K562 (cell line): ENCODE data around the gene FUCA2. TPM values are rescaled to one million over a fixed set of nuclear protein-coding genes. Genes with fewer than 3 reads are reported as not detected.
A peak's percentile ranks its signal among the peaks of the same experiment; 100 is the strongest.

Source experiments
- ATF7 ChIP-seq: fragments of 450-650 bp; IDR thresholded peaks from 2 replicates; pipeline ENCODE4 v1.7.1; 2014; ENCODE audit warnings: mild to moderate bottlenecking, moderate library complexity
- HMGN3 ChIP-seq: IDR thresholded peaks from 2 replicates; pipeline ENCODE4 v1.6.1; 2011; ENCODE audit warnings: borderline replicate concordance, low read depth, mild to moderate bottlenecking, mixed read lengths, low read length; ENCODE audit not compliant: insufficient read length; ENCODE audit errors: extremely low read depth
- SRF ChIP-seq, 2 experiments: fragments of 250-450, 450-650 bp in 1 of 2; sonication (Bioruptor Pico) in 1 of 2; sonication (generic) in 1 of 2; formaldehyde crosslinking; IDR thresholded peaks; 2 replicates each; pipeline versions ENCODE4 v1.5.0 to v1.5.1; 2020 to 2022; ENCODE audit warnings: mild to moderate bottlenecking in 1 of 2, missing genetic modification reagents in 1 of 2
- ZBTB40 ChIP-seq, 2 experiments: fragments of 450-650 bp in 1 of 2; sonication (generic) in 1 of 2; formaldehyde crosslinking in 1 of 2; IDR thresholded peaks; 2 replicates each; pipeline versions ENCODE4 v1.7.1 to v1.9.0; 2016 to 2022; ENCODE audit warnings: inconsistent platforms in 1 of 2, mild to moderate bottlenecking in 1 of 2, missing genetic modification reagents in 1 of 2
- ZKSCAN3 ChIP-seq: fragments of 250-450 bp; sonication (Bioruptor Pico); IDR thresholded peaks from 2 replicates; pipeline ENCODE4 v1.4.0; 2020
- polyA plus RNA-seq, 8 experiments: library from polyadenylated mRNA; depleted of rRNA in 4 of 8; stranded (reverse) in 5 of 8; unstranded in 3 of 8; fragments of >200 nt; fragmentation: Nextera tagmentation in 2 of 8; fragmentation: Illumina TruSeq in 1 of 8; extraction: Ambion mirVana in 2 of 8; extraction: Trizol in 1 of 8; gene quantifications; 2 replicates each; pipeline versions ENCODE4 v1.2.1 to v1.2.3, GENCODE V29; 2011 to 2014; ENCODE audit warnings: inconsistent platforms in 1 of 8, missing spikeins in 1 of 8
- total RNA-seq, 7 experiments: library from RNA; depleted of rRNA in 6 of 7; stranded (reverse); fragments of >200 nt in 6 of 7; fragmentation: Illumina TruSeq in 2 of 7; extraction: Trizol in 2 of 7; gene quantifications; 2 replicates each; pipeline versions ENCODE4 v1.2.1 to v1.2.3, GENCODE V29; 2011 to 2021; ENCODE audit warnings: low replicate concordance in 1 of 7
- TF ChIP-seq, protein P1 (sequence below): sonication (generic); formaldehyde crosslinking; IDR thresholded peaks from 2 replicates; pipeline ENCODE4 v1.5.0; 2020; ENCODE audit warnings: missing genetic modification reagents
- TF ChIP-seq, protein P2 (sequence below): fragments of 450-650 bp; IDR thresholded peaks from 2 replicates; pipeline ENCODE4 v1.6.1; 2016; ENCODE audit warnings: low read depth

Gene FUCA2
- total and polyA plus RNA-seq, 9 of the 15 experiments (the other 6 are each of a cell fraction or from before 2014, with no cell fraction given): 20.6 to 112 (median 79.3) TPM

DNA sequence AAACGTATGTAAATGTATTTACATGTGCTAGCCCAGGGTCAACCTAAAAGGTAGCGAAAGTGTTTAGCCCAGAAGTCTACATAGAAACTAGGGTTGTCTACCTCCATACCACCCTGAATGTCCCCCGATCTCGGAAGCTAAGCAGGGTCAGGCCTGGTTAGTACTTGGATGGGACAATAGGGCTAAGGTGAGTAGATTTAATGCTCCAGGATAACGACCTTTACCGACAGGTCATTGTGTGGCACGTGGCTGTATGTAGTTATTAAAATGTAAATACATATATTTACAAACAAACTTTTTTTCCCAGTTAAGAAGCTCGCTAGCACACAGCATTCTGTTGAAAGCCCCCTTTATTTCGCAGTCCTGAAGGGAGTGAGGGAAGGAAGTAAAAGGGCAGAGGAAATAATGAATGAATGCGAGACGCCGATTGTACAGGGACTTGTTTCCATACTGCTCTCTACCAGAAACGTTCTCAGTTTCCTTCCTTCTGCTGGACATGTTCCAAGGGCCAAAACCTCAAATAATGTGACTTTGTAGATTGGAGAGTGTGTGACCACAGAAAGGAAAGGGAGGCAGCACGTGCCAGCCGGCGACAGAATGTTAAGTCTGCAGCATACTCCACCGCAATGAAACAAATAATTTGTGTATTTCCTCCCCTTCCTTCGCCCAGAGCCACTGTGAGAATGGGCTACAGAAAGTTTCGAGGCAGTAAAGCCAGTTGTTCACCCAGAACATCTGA, 61.6 kb downstream of the FUCA2 start (continued):
- TF ChIP-seq ZBTB40 (IDR thresholded peaks at IDR 0.05): no peak
- no peak for TF ChIP-seq ZBTB40 (CRISPR knock-in tag; IDR thresholded peaks at IDR 0.05)
- TF ChIP-seq, protein P1, sequence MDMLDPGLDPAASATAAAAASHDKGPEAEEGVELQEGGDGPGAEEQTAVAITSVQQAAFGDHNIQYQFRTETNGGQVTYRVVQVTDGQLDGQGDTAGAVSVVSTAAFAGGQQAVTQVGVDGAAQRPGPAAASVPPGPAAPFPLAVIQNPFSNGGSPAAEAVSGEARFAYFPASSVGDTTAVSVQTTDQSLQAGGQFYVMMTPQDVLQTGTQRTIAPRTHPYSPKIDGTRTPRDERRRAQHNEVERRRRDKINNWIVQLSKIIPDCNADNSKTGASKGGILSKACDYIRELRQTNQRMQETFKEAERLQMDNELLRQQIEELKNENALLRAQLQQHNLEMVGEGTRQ (CRISPR knock-in tag): peak; percentile 48
- TF ChIP-seq, protein P2, sequence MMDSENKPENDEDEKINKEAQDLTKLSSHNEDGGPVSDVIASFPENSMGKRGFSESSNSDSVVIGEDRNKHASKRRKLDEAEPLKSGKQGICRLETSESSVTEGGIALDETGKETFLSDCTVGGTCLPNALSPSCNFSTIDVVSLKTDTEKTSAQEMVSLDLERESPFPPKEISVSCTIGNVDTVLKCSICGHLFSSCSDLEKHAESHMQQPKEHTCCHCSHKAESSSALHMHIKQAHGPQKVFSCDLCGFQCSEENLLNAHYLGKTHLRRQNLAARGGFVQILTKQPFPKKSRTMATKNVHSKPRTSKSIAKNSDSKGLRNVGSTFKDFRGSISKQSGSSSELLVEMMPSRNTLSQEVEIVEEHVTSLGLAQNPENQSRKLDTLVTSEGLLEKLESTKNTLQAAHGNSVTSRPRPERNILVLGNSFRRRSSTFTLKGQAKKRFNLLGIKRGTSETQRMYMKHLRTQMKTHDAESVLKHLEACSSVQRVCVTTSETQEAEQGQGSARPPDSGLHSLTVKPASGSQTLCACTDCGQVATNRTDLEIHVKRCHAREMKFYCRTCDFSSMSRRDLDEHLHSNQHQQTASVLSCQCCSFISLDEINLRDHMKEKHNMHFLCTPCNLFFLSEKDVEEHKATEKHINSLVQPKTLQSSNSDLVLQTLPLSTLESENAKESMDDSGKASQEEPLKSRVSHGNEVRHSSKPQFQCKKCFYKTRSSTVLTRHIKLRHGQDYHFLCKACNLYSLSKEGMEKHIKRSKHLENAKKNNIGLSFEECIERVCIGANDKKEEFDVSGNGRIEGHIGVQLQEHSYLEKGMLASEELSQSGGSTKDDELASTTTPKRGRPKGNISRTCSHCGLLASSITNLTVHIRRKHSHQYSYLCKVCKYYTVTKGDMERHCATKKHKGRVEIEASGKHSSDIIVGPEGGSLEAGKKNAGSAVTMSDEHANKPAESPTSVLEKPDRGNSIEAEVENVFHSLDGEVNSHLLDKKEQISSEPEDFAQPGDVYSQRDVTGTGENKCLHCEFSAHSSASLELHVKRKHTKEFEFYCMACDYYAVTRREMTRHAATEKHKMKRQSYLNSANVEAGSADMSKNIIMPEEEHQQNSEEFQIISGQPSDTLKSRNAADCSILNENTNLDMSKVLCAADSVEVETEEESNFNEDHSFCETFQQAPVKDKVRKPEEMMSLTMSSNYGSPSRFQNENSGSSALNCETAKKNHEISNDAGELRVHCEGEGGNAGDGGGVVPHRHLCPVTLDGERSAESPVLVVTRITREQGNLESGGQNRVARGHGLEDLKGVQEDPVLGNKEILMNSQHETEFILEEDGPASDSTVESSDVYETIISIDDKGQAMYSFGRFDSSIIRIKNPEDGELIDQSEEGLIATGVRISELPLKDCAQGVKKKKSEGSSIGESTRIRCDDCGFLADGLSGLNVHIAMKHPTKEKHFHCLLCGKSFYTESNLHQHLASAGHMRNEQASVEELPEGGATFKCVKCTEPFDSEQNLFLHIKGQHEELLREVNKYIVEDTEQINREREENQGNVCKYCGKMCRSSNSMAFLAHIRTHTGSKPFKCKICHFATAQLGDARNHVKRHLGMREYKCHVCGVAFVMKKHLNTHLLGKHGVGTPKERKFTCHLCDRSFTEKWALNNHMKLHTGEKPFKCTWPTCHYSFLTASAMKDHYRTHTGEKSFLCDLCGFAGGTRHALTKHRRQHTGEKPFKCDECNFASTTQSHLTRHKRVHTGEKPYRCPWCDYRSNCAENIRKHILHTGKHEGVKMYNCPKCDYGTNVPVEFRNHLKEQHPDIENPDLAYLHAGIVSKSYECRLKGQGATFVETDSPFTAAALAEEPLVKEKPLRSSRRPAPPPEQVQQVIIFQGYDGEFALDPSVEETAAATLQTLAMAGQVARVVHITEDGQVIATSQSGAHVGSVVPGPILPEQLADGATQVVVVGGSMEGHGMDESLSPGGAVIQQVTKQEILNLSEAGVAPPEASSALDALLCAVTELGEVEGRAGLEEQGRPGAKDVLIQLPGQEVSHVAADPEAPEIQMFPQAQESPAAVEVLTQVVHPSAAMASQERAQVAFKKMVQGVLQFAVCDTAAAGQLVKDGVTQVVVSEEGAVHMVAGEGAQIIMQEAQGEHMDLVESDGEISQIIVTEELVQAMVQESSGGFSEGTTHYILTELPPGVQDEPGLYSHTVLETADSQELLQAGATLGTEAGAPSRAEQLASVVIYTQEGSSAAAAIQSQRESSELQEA: no peak
- TF ChIP-seq ZKSCAN3 (CRISPR knock-in tag): no peak
- no peak for TF ChIP-seq ATF7
- TF ChIP-seq HMGN3: no peak
- TF ChIP-seq SRF (CRISPR knock-in tag; IDR thresholded peaks at IDR 0.05): peak in 1 of 2 experiments; percentile 33; a peak in 1 of 4 replicates
